CD4-positive, alpha-beta memory T cell (primary cell): Measurements from ENCODE around the gene GEMIN4. TPM values are rescaled to one million over a fixed set of nuclear protein-coding genes. Genes with fewer than 3 reads are reported as not detected.
A peak's percentile ranks its signal among the peaks of the same experiment; 100 is the strongest.
"Not testable (repeated sequence)": the region's sequence is repeated elsewhere in the genome, so short reads cannot be mapped to it uniquely, and the experiment has no call there.

Source experiments
- CTCF ChIA-PET: fragments of 350-600 bp; sonication (Branson Sonifier 250); formaldehyde crosslinking; loops from one replicate; lab custom pipeline; 2021; ENCODE audit warnings: inconsistent platforms; ENCODE audit not compliant: partially characterized antibody; lab: Charles Lee
- POLR2A ChIA-PET: fragments of 350-600 bp; sonication (Branson Sonifier 250); formaldehyde crosslinking; loops from one replicate; lab custom pipeline; 2021; ENCODE audit not compliant: partially characterized antibody; lab: Charles Lee
- DNase-seq, 5 donors: peaks; one replicate each; pipeline versions ENCODE4 v3.0.0 to v3.0.0-alpha.2; 2020 to 2022; ENCODE audit warnings: mixed read lengths in 1 of 5
- H3K27ac ChIP-seq: one replicate; pipeline ENCODE4 v1.7.0; 2013; ENCODE audit warnings: low read depth, low read length
- H3K27me3 ChIP-seq: 2 replicates; pipeline ENCODE4 v1.7.0; 2013; ENCODE audit warnings: mild to moderate bottlenecking, low read length, moderate library complexity; ENCODE audit not compliant: insufficient read depth
- H3K36me3 ChIP-seq: 2 replicates; pipeline ENCODE4 v1.7.0; 2013; ENCODE audit warnings: mild to moderate bottlenecking, low read length, moderate library complexity; ENCODE audit not compliant: insufficient read depth
- H3K4me1 ChIP-seq: 2 replicates; pipeline ENCODE4 v1.7.0; 2013; ENCODE audit warnings: mild to moderate bottlenecking, low read length, moderate library complexity; ENCODE audit not compliant: insufficient read depth
- H3K4me3 ChIP-seq, 2 donors: one replicate each; pipeline ENCODE4 v1.7.0; 2013; ENCODE audit warnings: low read length in 2 of 2, mild to moderate bottlenecking in 1 of 2
- H3K9me3 ChIP-seq, 2 donors: one replicate each; pipeline ENCODE4 v1.7.0; 2013; ENCODE audit warnings: low read length in 2 of 2, control low read depth in 1 of 2; ENCODE audit not compliant: control insufficient read depth in 1 of 2
- H3K27ac Mint-ChIP-seq, 7 donors: one replicate each; pipeline ENCODE4 v1.8.0; 2020 to 2021; ENCODE audit warnings: mixed read lengths in 7 of 7, mild to moderate bottlenecking in 6 of 7, inconsistent platforms in 3 of 7, moderate library complexity in 3 of 7
- H3K27me3 Mint-ChIP-seq, 2 donors: one replicate each; pipeline ENCODE4 v1.8.0; 2020 to 2021; ENCODE audit warnings: mixed read lengths in 2 of 2
- H3K36me3 Mint-ChIP-seq, 2 donors: one replicate each; pipeline ENCODE4 v1.8.0; 2020 to 2021; ENCODE audit warnings: mixed read lengths in 2 of 2, inconsistent platforms in 1 of 2, mild to moderate bottlenecking in 1 of 2
- H3K4me1 Mint-ChIP-seq, 4 donors: one replicate each; pipeline ENCODE4 v1.8.0; 2020 to 2021; ENCODE audit warnings: mixed read lengths in 4 of 4, mild to moderate bottlenecking in 1 of 4
- H3K4me3 Mint-ChIP-seq, 8 donors: one replicate each; pipeline ENCODE4 v1.8.0; 2020 to 2021; ENCODE audit warnings: mixed read lengths in 8 of 8, mild to moderate bottlenecking in 7 of 8, moderate library complexity in 6 of 8, inconsistent platforms in 3 of 8
- H3K9me3 Mint-ChIP-seq, 8 donors: one replicate each; pipeline ENCODE4 v1.8.0; 2020 to 2021; ENCODE audit warnings: mixed read lengths in 8 of 8, mild to moderate bottlenecking in 5 of 8, inconsistent platforms in 3 of 8, moderate library complexity in 1 of 8
- intact Hi-C: fragments of 100-400 bp; cut with micrococcal nuclease; formaldehyde crosslinking; loops from one replicate; pipeline ENCODE4 v1.15.1; 2023
- polyA plus RNA-seq, 2 donors: library from polyadenylated mRNA; unstranded; fragments of 300-500 nt; fragmentation: Illumina TruSeq; gene quantifications; one replicate each; pipeline ENCODE4 v1.2.3, GENCODE V29; 2021
- total RNA-seq, 2 experiments: library from RNA; stranded (reverse); gene quantifications; one replicate each; pipeline ENCODE4 v1.2.3, GENCODE V29; 2021

GEMIN4 gene
- total and polyA plus RNA-seq, 4 experiments from 2014 or later: 20.6 to 24.7 (median 23.9) TPM

GRCh38 chr17:705011-705410, 47.1 kb downstream of the GEMIN4 start:
- H3K4me1 Mint-ChIP-seq: peaks cover 14 to 24% (median 20%) of the 10 kb centered on the region in 4 donors
- H3K9me3 ChIP-seq: no peaks in the 10 kb centered on the region
- CTCF ChIA-PET: interaction anchor here (8.8 kb wide), 1 partner anchor 293 kb away, joined by 182 read pairs; a partner anchor contains a TSS
- H3K36me3 Mint-ChIP-seq: peaks cover 21 to 43% of the 10 kb centered on the region in 2 donors
- no peaks in the 10 kb centered on the region for H3K4me1 ChIP-seq
- no peak overlapping the region for H3K4me3 ChIP-seq
- POLR2A ChIA-PET: interaction anchor here (1.0 to 1.1 kb wide), 2 partner anchors 9 to 293 kb away, joined by 3 to 4 read pairs; no protein-coding TSS in a partner anchor
- peaks cover 16% of the 10 kb centered on the region for H3K36me3 ChIP-seq
- no peaks in the 10 kb centered on the region for H3K27me3 ChIP-seq
- no peak overlapping the region for H3K4me3 Mint-ChIP-seq
- no peaks in the 10 kb centered on the region for H3K9me3 Mint-ChIP-seq
- intact Hi-C loops: loop anchor here (10.0 kb wide), 1 partner anchor 310 kb away; no protein-coding TSS in a partner anchor
- no peak overlapping the region for H3K27ac ChIP-seq
- H3K27me3 Mint-ChIP-seq: no peaks in the 10 kb centered on the region
- no peak for DNase-seq
- no peak overlapping the region for H3K27ac Mint-ChIP-seq

GRCh38 chr17:704111-704864, 47.8 kb downstream of the GEMIN4 start:
- ChIA-PET POLR2A (interaction anchor here (1.0 kb wide), 1 partner anchor 10 kb away, joined by 4 read pairs; no protein-coding TSS in a partner anchor), CTCF (interaction anchor here (8.8 kb wide), 1 partner anchor 293 kb away, joined by 182 read pairs; a partner anchor contains a TSS)
- no peak for DNase-seq
- Histone ChIP-seq H3K9me3 (no peaks in the 10 kb centered on the region), H3K27ac (no peak overlapping the region), H3K4me1 (no peaks in the 10 kb centered on the region), H3K27me3 (no peaks in the 10 kb centered on the region), H3K36me3 (peaks cover 14% of the 10 kb centered on the region), H3K4me3 (no peak overlapping the region)
- Mint-ChIP-seq H3K9me3 (no peaks in the 10 kb centered on the region), H3K4me3 (no peak overlapping the region), H3K36me3 (peaks cover 16 to 38% of the 10 kb centered on the region in 2 donors), H3K27me3 (no peaks in the 10 kb centered on the region), H3K4me1 (peaks cover 10 to 21% (median 17%) of the 10 kb centered on the region in 4 donors), H3K27ac (peak overlapping the region in 5 of 7 donors; percentile 5 to 42 (median 19))
- intact Hi-C loops: loop anchor here (10.0 kb wide), 1 partner anchor 309 kb away; no protein-coding TSS in a partner anchor

GRCh38 chr17:703081-703875, 48.8 kb downstream of the GEMIN4 start:
- H3K36me3 Mint-ChIP-seq: peaks cover 10 to 32% of the 10 kb centered on the region in 2 donors
- no peak overlapping the region for H3K27ac ChIP-seq
- H3K9me3 Mint-ChIP-seq: no peaks in the 10 kb centered on the region
- intact Hi-C loops: loop anchor here (10.0 kb wide), 1 partner anchor 308 kb away; no protein-coding TSS in a partner anchor
- no peaks in the 10 kb centered on the region for H3K4me1 ChIP-seq
- CTCF ChIA-PET: interaction anchor here (0.6 to 8.8 kb wide), 3 partner anchors 8 to 524 kb away, joined by 3 to 182 read pairs (median 3); a partner anchor contains a TSS
- H3K4me3 Mint-ChIP-seq: no peak overlapping the region
- peak overlapping the region in 1 of 7 donors; percentile 10 for H3K27ac Mint-ChIP-seq
- H3K9me3 ChIP-seq: no peaks in the 10 kb centered on the region
- no peaks in the 10 kb centered on the region for H3K27me3 Mint-ChIP-seq
- no peak overlapping the region for H3K4me3 ChIP-seq
- POLR2A ChIA-PET: no interaction called here
- peaks cover 5 to 15% (median 9%) of the 10 kb centered on the region in 4 donors for H3K4me1 Mint-ChIP-seq
- no peaks in the 10 kb centered on the region for H3K27me3 ChIP-seq
- DNase-seq: no peak
- H3K36me3 ChIP-seq: peaks cover 5% of the 10 kb centered on the region

GRCh38 chr17:700504-701094, 51.5 kb downstream of the GEMIN4 start:
- H3K9me3 Mint-ChIP-seq: no peaks in the 10 kb centered on the region
- no peaks in the 10 kb centered on the region for H3K27me3 Mint-ChIP-seq
- intact Hi-C loops: loop anchor here (1.0 to 10.0 kb wide), 2 partner anchors 288 to 306 kb away; no protein-coding TSS in a partner anchor
- Histone ChIP-seq H3K36me3 (peaks cover 8% of the 10 kb centered on the region), H3K27ac (no peak overlapping the region), H3K4me1 (no peaks in the 10 kb centered on the region), H3K27me3 (no peaks in the 10 kb centered on the region), H3K4me3 (no peak overlapping the region), H3K9me3 (no peaks in the 10 kb centered on the region)
- no peak overlapping the region for H3K4me3 Mint-ChIP-seq
- ChIA-PET POLR2A (interaction anchor here (1.0 to 2.0 kb wide), 3 partner anchors 13 to 290 kb away, joined by 3 to 22 read pairs (median 3); no protein-coding TSS in a partner anchor), CTCF (interaction anchor here (0.6 to 8.8 kb wide), 35 partner anchors 9 to 555 kb away, joined by 3 to 182 read pairs (median 4); a partner anchor contains a TSS)
- peak overlapping the region in 2 of 7 donors; percentile 44 to 75 for H3K27ac Mint-ChIP-seq
- peak in 4 of 5 donors; percentile 53 to 60 (median 58) for DNase-seq
- H3K4me1 Mint-ChIP-seq: peaks cover 0 to 4% (median 3%) of the 10 kb centered on the region in 4 donors
- H3K36me3 Mint-ChIP-seq: peaks cover 16 to 37% of the 10 kb centered on the region in 2 donors

- no peaks in the 10 kb centered on the region for H3K27me3 ChIP-seq
- H3K27ac ChIP-seq: no peak overlapping the region
- no peaks in the 10 kb centered on the region for H3K4me1 ChIP-seq
- H3K36me3 Mint-ChIP-seq: peaks cover 25 to 41% of the 10 kb centered on the region in 2 donors
- no peaks in the 10 kb centered on the region for H3K27me3 Mint-ChIP-seq
- no peak for DNase-seq
- ChIA-PET CTCF (interaction anchor here (0.6 to 8.8 kb wide), 21 partner anchors 8 to 554 kb away, joined by 3 to 182 read pairs (median 5); a partner anchor contains a TSS), POLR2A (interaction anchor here (2.0 kb wide), 1 partner anchor 287 kb away, joined by 22 read pairs; no protein-coding TSS in a partner anchor)
- H3K9me3 Mint-ChIP-seq: no peaks in the 10 kb centered on the region
- H3K4me3 ChIP-seq: no peak overlapping the region
- H3K4me1 Mint-ChIP-seq: peaks cover 0 to 2% (median under 1%) of the 10 kb centered on the region in 4 donors
- peaks cover 14% of the 10 kb centered on the region for H3K36me3 ChIP-seq
- peak overlapping the region in 1 of 7 donors; percentile 32 for H3K27ac Mint-ChIP-seq
- no peaks in the 10 kb centered on the region for H3K9me3 ChIP-seq
- intact Hi-C loops: no loop called here
- no peak overlapping the region for H3K4me3 Mint-ChIP-seq
These were observed 52.7 kb downstream of the GEMIN4 start for GRCh38 chr17:699345-699744.

- ChIA-PET POLR2A (interaction anchor here (1.4 kb wide), 1 partner anchor 286 kb away, joined by 8 read pairs; no protein-coding TSS in a partner anchor), CTCF (interaction anchor here (0.6 to 8.8 kb wide), 6 partner anchors 13 to 553 kb away, joined by 3 to 182 read pairs (median 5); a partner anchor contains a TSS)
- peaks cover 21% of the 10 kb centered on the region for H3K36me3 ChIP-seq
- H3K4me1 Mint-ChIP-seq, intact Hi-C loops, H3K4me3 Mint-ChIP-seq, DNase-seq, H3K4me3 ChIP-seq, H3K27ac Mint-ChIP-seq, H3K27me3 ChIP-seq, H3K27ac ChIP-seq, H3K27me3 Mint-ChIP-seq, H3K9me3 Mint-ChIP-seq, H3K9me3 ChIP-seq, H3K4me1 ChIP-seq: not testable (repeated sequence)
- peaks cover 25 to 46% of the 10 kb centered on the region in 2 donors for H3K36me3 Mint-ChIP-seq
These were observed 54.0 kb downstream of the GEMIN4 start for GRCh38 chr17:698096-698495.
